Stimulated activated CD4-positive, alpha-beta T cell treated with anti-CD3 and anti-CD28 coated beads, TNF-alpha, amount 100 ng/mL, for 1 hour (primary cell): ENCODE data around the gene RIN1.

Source experiments
- DNase-seq, 3 donors: peaks; one replicate each; pipeline ENCODE4 v3.0.0-alpha.2; 2020; ENCODE audit warnings: low read depth in 3 of 3, low spot score in 1 of 3

RIN1 gene

GRCh38 chr11:66302656-66303055 is 33.6 kb downstream of the RIN1 start:
- DNase-seq = no peak

- DNase-seq = no peak
These were observed 37.0 kb downstream of the RIN1 start for GRCh38 chr11:66299186-66299585.

- no peak for DNase-seq
These were observed 38.6 kb downstream of the RIN1 start for GRCh38 chr11:66297610-66298009.

GRCh38 chr11:66294626-66295620 is 41.3 kb downstream of the RIN1 start:
- no peak for DNase-seq

GRCh38 chr11:66293777-66294625 is 42.2 kb downstream of the RIN1 start:
- DNase-seq = no peak

GRCh38 chr11:66293352-66293751 is 42.9 kb downstream of the RIN1 start:
- no peak for DNase-seq

- DNase-seq = no peak
These were observed 43.5 kb downstream of the RIN1 start for GRCh38 chr11:66292543-66293332.

GRCh38 chr11:66291706-66292542 is 44.3 kb downstream of the RIN1 start, which contains the start of gene TMEM151A:
Gene TMEM151A, plus strand, starts transcription at chr11:66291894. Its CDS starts 120 bp downstream, at chr11:66292014.
- DNase-seq = no peak

GRCh38 chr11:66291303-66291705 is 44.9 kb downstream of the RIN1 start:
- DNase-seq = no peak

- no peak for DNase-seq
These were observed 46.0 kb downstream of the RIN1 start for GRCh38 chr11:66290330-66290621.

GRCh38 chr11:66289548-66290329 is 46.5 kb downstream of the RIN1 start:
- DNase-seq = peak in 2 of 3 donors; percentile 33 to 68

GRCh38 chr11:66288671-66289547 is 47.3 kb downstream of the RIN1 start, which contains the start of gene YIF1A:
Gene YIF1A, minus strand, starts transcription at chr11:66289143. Its CDS starts 158 bp downstream, at chr11:66288985.
- DNase-seq = peak; percentile 90 to 97 (median 96)

- no peak for DNase-seq
These were observed 48.2 kb downstream of the RIN1 start for GRCh38 chr11:66287889-66288670.

GRCh38 chr11:66287211-66287888 is 48.9 kb downstream of the RIN1 start:
- no peak for DNase-seq

- DNase-seq = no peak
These were observed 49.5 kb downstream of the RIN1 start for GRCh38 chr11:66286699-66287098.

GRCh38 chr11:66285250-66285947 is 50.8 kb downstream of the RIN1 start:
- no peak for DNase-seq
